ENCODE results near the gene TBC1D22B.

DNA sequence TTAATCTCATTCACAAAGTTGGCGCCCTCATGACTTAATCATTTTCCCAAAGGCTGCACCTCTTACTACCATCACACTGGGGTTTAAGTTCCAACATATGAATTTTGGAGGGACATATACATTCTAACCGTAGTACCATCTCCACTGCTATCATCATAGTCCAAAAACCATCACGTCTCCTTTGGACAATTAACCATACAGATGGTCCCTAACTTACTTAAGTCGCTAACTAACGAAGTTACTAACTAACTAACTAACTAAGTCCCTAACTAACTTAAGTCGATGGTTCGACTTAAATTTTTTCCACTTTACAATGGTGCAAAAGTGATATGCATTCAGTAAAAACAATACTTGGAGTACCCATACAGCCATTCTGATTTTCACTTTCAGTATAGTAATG, 24.0 kb upstream of the TBC1D22B start:
- TF ChIP-seq, protein P1, sequence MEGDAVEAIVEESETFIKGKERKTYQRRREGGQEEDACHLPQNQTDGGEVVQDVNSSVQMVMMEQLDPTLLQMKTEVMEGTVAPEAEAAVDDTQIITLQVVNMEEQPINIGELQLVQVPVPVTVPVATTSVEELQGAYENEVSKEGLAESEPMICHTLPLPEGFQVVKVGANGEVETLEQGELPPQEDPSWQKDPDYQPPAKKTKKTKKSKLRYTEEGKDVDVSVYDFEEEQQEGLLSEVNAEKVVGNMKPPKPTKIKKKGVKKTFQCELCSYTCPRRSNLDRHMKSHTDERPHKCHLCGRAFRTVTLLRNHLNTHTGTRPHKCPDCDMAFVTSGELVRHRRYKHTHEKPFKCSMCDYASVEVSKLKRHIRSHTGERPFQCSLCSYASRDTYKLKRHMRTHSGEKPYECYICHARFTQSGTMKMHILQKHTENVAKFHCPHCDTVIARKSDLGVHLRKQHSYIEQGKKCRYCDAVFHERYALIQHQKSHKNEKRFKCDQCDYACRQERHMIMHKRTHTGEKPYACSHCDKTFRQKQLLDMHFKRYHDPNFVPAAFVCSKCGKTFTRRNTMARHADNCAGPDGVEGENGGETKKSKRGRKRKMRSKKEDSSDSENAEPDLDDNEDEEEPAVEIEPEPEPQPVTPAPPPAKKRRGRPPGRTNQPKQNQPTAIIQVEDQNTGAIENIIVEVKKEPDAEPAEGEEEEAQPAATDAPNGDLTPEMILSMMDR (IDR thresholded peaks at IDR 0.05) = no peak
- TF ChIP-seq POLR2AphosphoS5 (IDR thresholded peaks at IDR 0.05; ENCODE audit: insufficient read depth in 1 of 2, low read depth in 1 of 2) (no peak), POLR2A (IDR thresholded peaks at IDR 0.05) (no peak)
